ENCODE results near the gene DMD. TPM values are rescaled to one million over a fixed set of nuclear protein-coding genes. Genes with fewer than 3 reads are reported as not detected.

DMD gene
- total and polyA plus RNA-seq, 12 donors, result 28.5 to 228 (median 168) TPM

DNA sequence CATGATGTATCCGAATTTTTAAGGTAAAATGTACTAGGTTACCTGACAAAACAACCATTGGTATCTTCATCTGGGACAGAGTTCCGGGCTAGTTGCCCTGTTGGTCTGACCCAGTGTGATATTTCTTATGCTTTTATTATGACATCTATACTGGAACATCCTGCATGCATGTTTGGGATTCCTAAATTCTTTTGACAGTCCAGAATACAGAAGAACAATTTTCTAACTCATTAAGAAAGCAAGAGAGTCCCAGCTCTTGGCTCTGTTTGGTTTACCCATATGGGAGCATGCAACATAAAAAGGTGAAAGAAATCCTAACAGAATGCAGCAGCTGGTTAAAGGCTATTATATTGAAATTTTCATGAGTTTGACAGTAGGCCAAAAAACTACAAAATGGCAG lies 1891.8 kb downstream of the DMD start:
- ATAC-seq (no peak), DNase-seq (no peak)
- Histone ChIP-seq H3K36me3 (no peaks in the 10 kb centered on the region), H3K9me3 (no peaks in the 10 kb centered on the region), H3K27me3 (no peaks in the 10 kb centered on the region), H3K27ac (peak overlapping the region in 5 of 10 donors; percentile 3 to 69 (median 25)), H3K4me1 (peaks cover 0 to 34% (median 3%) of the 10 kb centered on the region in 9 donors), H3K4me3 (no peak overlapping the region)
- WGBS, 2 donors, result 70 to 81% methylated on average over 2 of the region's 2 CpGs
- TF ChIP-seq CTCF (IDR thresholded peaks at IDR 0.05), result no peak
- intact Hi-C loops (cut with DNase I), result loop anchor here in 1 of 10 donors (5.0 kb wide), 1 partner anchor 42 kb away; no protein-coding TSS in a partner anchor

DNA sequence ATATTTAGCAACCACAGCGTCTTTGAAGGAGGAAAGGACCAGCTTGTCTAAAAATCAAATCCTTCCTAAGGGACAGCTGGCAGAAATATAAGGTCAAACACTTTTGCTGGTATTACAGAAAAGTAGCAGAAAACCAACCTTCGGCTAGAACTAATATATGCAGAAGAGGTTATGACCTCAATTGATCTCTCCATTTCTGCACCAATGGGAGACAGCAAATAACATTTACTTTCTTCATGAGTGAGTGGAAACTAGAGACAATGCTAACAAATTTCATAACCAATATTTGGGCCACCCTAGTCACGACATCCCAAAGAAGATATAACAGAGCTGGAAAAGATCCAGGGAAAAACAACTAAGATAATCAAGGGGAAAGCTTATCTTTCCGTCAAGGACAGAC lies 1892.5 kb downstream of the DMD start:
- intact Hi-C loops (cut with DNase I), result loop anchor here in 1 of 10 donors (5.0 kb wide), 1 partner anchor 42 kb away; no protein-coding TSS in a partner anchor
- Histone ChIP-seq H3K4me1 (peaks cover 0 to 40% (median 3%) of the 10 kb centered on the region in 9 donors), H3K27me3 (no peaks in the 10 kb centered on the region), H3K4me3 (no peak overlapping the region), H3K27ac (peak overlapping the region in 4 of 10 donors; percentile 4 to 69 (median 14)), H3K36me3 (no peaks in the 10 kb centered on the region), H3K9me3 (no peaks in the 10 kb centered on the region)
- DNase-seq (no peak), ATAC-seq (no peak)
- no peak for TF ChIP-seq CTCF (IDR thresholded peaks at IDR 0.05)
- 58 to 68% methylated on average over 4 of the region's 4 CpGs for WGBS, 2 donors

- intact Hi-C loops (cut with DNase I), result loop anchor here in 1 of 10 donors (5.0 kb wide), 1 partner anchor 39 kb away; no protein-coding TSS in a partner anchor
- H3K36me3 ChIP-seq, result no peaks in the 10 kb centered on the region
- peaks cover 0 to 40% (median 3%) of the 10 kb centered on the region in 9 donors for H3K4me1 ChIP-seq
- H3K27me3 ChIP-seq, result no peaks in the 10 kb centered on the region
- DNase-seq (no peak), ATAC-seq (no peak)
- TF ChIP-seq CTCF (IDR thresholded peaks at IDR 0.05), result no peak
- no peak overlapping the region for H3K4me3 ChIP-seq
- H3K27ac ChIP-seq, result no peak overlapping the region
- H3K9me3 ChIP-seq, result peaks cover 0 to 5% (median 0%) of the 10 kb centered on the region in 11 donors
- whole genome bisulfite sequencing, 2 donors, result 65 to 73% methylated on average over 2 of the region's 2 CpGs
These were observed 1894.9 kb downstream of the DMD start for GRCh38 chrX:31316340-31316991.

DNA sequence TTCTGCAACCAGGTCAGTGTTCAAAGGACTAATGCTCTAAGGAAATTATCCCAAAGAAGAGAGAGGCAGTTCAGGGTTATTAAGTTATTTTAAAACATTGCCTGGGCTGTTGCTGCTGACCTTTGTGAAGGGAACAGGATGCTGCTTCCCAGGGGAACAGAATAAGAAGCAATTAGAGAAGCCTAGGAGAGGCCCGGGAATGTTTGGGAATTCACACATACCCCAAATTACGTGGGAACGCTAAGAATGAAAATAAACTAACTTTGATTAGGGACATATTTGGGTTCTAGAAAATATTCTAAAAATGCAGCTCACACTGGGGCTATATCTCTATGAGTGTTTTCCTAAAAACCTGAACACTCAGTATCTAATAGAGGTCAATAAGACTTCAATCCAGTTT lies 1896.4 kb downstream of the DMD start:
- DNase-seq (peak in 1 of 2 donors; percentile 32), ATAC-seq (peak in 7 of 8 donors; percentile 71 to 95 (median 84))
- Histone ChIP-seq H3K4me3 (no peak overlapping the region), H3K36me3 (no peaks in the 10 kb centered on the region), H3K27me3 (no peaks in the 10 kb centered on the region), H3K4me1 (peaks cover 0 to 37% (median 0%) of the 10 kb centered on the region in 9 donors), H3K27ac (peak overlapping the region in 8 of 10 donors; percentile 6 to 75 (median 40)), H3K9me3 (peaks cover 0 to 13% (median 0%) of the 10 kb centered on the region in 11 donors)
- intact Hi-C loops (cut with DNase I), result loop anchor here in 1 of 10 donors (5.0 kb wide), 1 partner anchor 38 kb away; no protein-coding TSS in a partner anchor
- WGBS, 2 donors, result 25 to 32% methylated on average over 3 of the region's 3 CpGs
- no peak for TF ChIP-seq CTCF (IDR thresholded peaks at IDR 0.05)
